Fibroblast of lung (primary cell): Measurements from ENCODE around the gene PIK3R3.

Experiments
- EZH2 ChIP-seq: IDR thresholded peaks from 2 replicates; pipeline ENCODE4 v1.5.1; 2012; ENCODE audit warnings: low read length, control low read depth, mild to moderate bottlenecking; ENCODE audit errors: missing control alignments
- TF ChIP-seq, protein P1 (sequence below), 2 donors: IDR thresholded peaks in 1 of 2; conservative IDR thresholded peaks in 1 of 2; 1 replicate in 1 of 2; 2 replicates in 1 of 2; pipeline ENCODE4 v1.5.1; 2011 to 2012; ENCODE audit warnings: low read length in 2 of 2, control low read depth in 1 of 2, inconsistent platforms in 1 of 2, low read depth in 1 of 2, mild to moderate bottlenecking in 1 of 2

DNA sequence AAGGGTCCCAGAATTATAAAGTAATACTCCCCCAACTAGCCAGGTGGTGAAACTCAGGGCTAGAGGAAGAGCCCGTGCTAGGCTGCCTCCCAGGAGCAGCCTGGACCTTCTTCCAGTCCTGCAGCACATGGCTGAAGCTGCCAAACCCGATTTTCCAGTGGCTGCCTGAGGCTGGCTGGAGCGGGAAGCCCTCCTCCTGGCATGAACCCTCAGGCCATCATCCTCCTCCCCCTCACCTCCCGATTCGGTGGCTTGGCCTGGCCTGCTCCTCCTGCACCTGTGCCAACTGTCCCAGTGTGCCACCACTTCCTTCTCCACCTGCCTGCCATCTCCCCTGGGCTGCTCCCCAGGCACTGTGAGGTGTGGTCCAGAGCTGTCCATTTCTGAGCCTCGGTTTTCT is 39.4 kb upstream of the PIK3R3 start:
- TF ChIP-seq, protein P1, sequence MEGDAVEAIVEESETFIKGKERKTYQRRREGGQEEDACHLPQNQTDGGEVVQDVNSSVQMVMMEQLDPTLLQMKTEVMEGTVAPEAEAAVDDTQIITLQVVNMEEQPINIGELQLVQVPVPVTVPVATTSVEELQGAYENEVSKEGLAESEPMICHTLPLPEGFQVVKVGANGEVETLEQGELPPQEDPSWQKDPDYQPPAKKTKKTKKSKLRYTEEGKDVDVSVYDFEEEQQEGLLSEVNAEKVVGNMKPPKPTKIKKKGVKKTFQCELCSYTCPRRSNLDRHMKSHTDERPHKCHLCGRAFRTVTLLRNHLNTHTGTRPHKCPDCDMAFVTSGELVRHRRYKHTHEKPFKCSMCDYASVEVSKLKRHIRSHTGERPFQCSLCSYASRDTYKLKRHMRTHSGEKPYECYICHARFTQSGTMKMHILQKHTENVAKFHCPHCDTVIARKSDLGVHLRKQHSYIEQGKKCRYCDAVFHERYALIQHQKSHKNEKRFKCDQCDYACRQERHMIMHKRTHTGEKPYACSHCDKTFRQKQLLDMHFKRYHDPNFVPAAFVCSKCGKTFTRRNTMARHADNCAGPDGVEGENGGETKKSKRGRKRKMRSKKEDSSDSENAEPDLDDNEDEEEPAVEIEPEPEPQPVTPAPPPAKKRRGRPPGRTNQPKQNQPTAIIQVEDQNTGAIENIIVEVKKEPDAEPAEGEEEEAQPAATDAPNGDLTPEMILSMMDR (conservative IDR thresholded peaks at IDR 0.05 in 1 of 2, IDR thresholded peaks at IDR 0.05 in 1 of 2; ENCODE audit: low read depth in 1 of 2, low read length in 2 of 2), result no peak
- TF ChIP-seq EZH2, result no peak
